Brain microvascular endothelial cell (primary cell): ENCODE data around the gene SLC29A3.

Source experiments
- DNase-seq: peaks from one replicate; pipeline ENCODE4 v3.0.0-alpha.2; 2020
- H3K27ac ChIP-seq: fragments of 250-450 bp; sonication (Bioruptor Pico); 2 replicates; pipeline ENCODE4 v1.5.1; 2020; ENCODE audit warnings: mild to moderate bottlenecking, moderate library complexity
- H3K27me3 ChIP-seq: fragments of 250-450 bp; sonication (Bioruptor Pico); replicated peaks from 2 replicates; pipeline ENCODE4 v1.5.1; 2020; ENCODE audit warnings: mild to moderate bottlenecking
- H3K36me3 ChIP-seq: fragments of 250-450 bp; sonication (Bioruptor Pico); replicated peaks from 2 replicates; pipeline ENCODE4 v1.5.1; 2020; ENCODE audit warnings: mild to moderate bottlenecking
- H3K4me3 ChIP-seq: 2 replicates; pipeline ENCODE4 v1.5.1; 2011; ENCODE audit warnings: low read depth, mild to moderate bottlenecking, control low read depth, low read length, moderate library complexity
- CTCF ChIP-seq: IDR thresholded peaks from 2 replicates; pipeline ENCODE4 v1.5.1; 2011; ENCODE audit warnings: low read depth, mild to moderate bottlenecking, moderate library complexity, low read length, control low read depth, inconsistent platforms; ENCODE audit errors: missing control alignments
- in situ Hi-C: cut with HindIII; loops from 2 replicates; pipeline ENCODE4 v1.10.0; 2017; ENCODE audit warnings: low sequenced_read_pairs, low pct_ligation_motif_present

The SLC29A3 gene

GRCh38 chr10:71287456-71287855 is 31.6 kb upstream of the SLC29A3 start:
- Histone ChIP-seq H3K36me3 (no peaks in the 10 kb centered on the region), H3K27ac (no peak overlapping the region), H3K4me3 (no peak overlapping the region), H3K27me3 (no peaks in the 10 kb centered on the region)
- in situ Hi-C loops: no loop called here
- no peak for DNase-seq
- TF ChIP-seq CTCF: no peak

GRCh38 chr10:71288461-71288860 is 30.6 kb upstream of the SLC29A3 start:
- Histone ChIP-seq H3K4me3 (no peak overlapping the region), H3K27me3 (no peaks in the 10 kb centered on the region), H3K27ac (no peak overlapping the region), H3K36me3 (no peaks in the 10 kb centered on the region)
- TF ChIP-seq CTCF: no peak
- in situ Hi-C loops: no loop called here
- no peak for DNase-seq

- no peaks in the 10 kb centered on the region for H3K36me3 ChIP-seq
- TF ChIP-seq CTCF: no peak
- H3K4me3 ChIP-seq: no peak overlapping the region
- H3K27ac ChIP-seq: no peak overlapping the region
- DNase-seq: no peak
- in situ Hi-C loops: no loop called here
- no peaks in the 10 kb centered on the region for H3K27me3 ChIP-seq
These were observed 29.5 kb upstream of the SLC29A3 start for GRCh38 chr10:71289421-71290130.

- Histone ChIP-seq H3K27me3 (no peaks in the 10 kb centered on the region), H3K4me3 (no peak overlapping the region), H3K27ac (no peak overlapping the region), H3K36me3 (no peaks in the 10 kb centered on the region)
- DNase-seq: no peak
- no peak for TF ChIP-seq CTCF
- in situ Hi-C loops: no loop called here
These were observed 28.7 kb upstream of the SLC29A3 start for GRCh38 chr10:71290331-71290730.

DNA sequence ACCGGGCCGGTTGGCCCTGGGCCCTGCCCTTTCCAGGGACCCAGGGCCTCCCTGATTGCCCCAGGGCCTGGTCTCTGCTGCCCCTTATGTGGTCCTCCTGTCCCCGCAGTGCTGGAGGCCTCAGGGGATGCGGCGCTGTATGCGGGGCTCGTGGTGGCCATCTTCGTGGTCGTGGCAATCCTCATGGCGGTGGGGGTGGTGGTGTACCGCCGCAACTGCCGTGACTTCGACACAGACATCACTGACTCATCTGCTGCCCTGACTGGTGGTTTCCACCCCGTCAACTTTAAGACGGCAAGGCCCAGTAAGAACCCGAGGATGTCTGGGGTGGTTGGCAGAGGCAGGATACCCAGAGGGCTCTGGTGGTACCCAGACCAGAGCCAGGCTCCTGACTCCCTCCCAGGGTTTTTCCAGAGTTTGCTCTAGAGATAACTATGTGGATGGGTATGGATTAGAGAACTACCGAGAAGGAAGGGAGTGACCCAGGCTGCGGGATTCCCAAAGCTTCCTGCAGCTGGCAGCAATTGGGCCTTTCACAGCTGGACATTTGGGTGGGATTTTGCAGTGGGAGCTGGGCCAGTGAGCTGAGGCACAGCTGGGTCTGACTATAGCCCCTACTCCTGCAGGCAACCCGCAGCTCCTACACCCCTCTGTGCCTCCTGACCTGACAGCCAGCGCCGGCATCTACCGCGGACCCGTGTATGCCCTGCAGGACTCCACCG is 28.1 kb upstream of the SLC29A3 start:
- no peak for TF ChIP-seq CTCF
- Histone ChIP-seq H3K36me3 (no peaks in the 10 kb centered on the region), H3K4me3 (no peak overlapping the region), H3K27me3 (no peaks in the 10 kb centered on the region), H3K27ac (no peak overlapping the region)
- in situ Hi-C loops: no loop called here
- DNase-seq: no peak
